ENCODE data around the gene BAG3. TPM values are rescaled to one million over a fixed set of nuclear protein-coding genes. Genes with fewer than 3 reads are reported as not detected.

Gene BAG3
- total and polyA plus RNA-seq, 2 of the 8 experiments (the other 6 are each of a cell fraction or from before 2014, with no cell fraction given) = 3.5 to 13.3 TPM

DNA sequence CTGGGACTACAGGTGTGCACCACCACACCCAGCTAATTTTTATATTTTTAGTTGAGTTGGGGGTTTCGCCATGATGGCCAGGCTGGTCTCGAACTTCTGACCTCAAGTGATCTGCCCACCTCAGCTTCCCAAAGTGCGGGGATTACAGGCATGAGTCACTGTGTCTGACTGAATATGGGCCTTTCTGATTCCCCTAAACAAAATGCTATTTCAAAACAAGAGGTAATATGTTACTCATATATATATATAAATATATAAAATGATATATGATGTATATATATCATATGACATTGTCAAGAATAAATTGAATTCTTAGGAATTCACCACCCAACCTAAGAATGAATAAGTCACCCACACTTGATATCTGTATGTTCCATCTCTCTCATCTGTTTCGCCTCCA lies 41.7 kb upstream of the BAG3 start (continued):
- TF ChIP-seq, protein P1, sequence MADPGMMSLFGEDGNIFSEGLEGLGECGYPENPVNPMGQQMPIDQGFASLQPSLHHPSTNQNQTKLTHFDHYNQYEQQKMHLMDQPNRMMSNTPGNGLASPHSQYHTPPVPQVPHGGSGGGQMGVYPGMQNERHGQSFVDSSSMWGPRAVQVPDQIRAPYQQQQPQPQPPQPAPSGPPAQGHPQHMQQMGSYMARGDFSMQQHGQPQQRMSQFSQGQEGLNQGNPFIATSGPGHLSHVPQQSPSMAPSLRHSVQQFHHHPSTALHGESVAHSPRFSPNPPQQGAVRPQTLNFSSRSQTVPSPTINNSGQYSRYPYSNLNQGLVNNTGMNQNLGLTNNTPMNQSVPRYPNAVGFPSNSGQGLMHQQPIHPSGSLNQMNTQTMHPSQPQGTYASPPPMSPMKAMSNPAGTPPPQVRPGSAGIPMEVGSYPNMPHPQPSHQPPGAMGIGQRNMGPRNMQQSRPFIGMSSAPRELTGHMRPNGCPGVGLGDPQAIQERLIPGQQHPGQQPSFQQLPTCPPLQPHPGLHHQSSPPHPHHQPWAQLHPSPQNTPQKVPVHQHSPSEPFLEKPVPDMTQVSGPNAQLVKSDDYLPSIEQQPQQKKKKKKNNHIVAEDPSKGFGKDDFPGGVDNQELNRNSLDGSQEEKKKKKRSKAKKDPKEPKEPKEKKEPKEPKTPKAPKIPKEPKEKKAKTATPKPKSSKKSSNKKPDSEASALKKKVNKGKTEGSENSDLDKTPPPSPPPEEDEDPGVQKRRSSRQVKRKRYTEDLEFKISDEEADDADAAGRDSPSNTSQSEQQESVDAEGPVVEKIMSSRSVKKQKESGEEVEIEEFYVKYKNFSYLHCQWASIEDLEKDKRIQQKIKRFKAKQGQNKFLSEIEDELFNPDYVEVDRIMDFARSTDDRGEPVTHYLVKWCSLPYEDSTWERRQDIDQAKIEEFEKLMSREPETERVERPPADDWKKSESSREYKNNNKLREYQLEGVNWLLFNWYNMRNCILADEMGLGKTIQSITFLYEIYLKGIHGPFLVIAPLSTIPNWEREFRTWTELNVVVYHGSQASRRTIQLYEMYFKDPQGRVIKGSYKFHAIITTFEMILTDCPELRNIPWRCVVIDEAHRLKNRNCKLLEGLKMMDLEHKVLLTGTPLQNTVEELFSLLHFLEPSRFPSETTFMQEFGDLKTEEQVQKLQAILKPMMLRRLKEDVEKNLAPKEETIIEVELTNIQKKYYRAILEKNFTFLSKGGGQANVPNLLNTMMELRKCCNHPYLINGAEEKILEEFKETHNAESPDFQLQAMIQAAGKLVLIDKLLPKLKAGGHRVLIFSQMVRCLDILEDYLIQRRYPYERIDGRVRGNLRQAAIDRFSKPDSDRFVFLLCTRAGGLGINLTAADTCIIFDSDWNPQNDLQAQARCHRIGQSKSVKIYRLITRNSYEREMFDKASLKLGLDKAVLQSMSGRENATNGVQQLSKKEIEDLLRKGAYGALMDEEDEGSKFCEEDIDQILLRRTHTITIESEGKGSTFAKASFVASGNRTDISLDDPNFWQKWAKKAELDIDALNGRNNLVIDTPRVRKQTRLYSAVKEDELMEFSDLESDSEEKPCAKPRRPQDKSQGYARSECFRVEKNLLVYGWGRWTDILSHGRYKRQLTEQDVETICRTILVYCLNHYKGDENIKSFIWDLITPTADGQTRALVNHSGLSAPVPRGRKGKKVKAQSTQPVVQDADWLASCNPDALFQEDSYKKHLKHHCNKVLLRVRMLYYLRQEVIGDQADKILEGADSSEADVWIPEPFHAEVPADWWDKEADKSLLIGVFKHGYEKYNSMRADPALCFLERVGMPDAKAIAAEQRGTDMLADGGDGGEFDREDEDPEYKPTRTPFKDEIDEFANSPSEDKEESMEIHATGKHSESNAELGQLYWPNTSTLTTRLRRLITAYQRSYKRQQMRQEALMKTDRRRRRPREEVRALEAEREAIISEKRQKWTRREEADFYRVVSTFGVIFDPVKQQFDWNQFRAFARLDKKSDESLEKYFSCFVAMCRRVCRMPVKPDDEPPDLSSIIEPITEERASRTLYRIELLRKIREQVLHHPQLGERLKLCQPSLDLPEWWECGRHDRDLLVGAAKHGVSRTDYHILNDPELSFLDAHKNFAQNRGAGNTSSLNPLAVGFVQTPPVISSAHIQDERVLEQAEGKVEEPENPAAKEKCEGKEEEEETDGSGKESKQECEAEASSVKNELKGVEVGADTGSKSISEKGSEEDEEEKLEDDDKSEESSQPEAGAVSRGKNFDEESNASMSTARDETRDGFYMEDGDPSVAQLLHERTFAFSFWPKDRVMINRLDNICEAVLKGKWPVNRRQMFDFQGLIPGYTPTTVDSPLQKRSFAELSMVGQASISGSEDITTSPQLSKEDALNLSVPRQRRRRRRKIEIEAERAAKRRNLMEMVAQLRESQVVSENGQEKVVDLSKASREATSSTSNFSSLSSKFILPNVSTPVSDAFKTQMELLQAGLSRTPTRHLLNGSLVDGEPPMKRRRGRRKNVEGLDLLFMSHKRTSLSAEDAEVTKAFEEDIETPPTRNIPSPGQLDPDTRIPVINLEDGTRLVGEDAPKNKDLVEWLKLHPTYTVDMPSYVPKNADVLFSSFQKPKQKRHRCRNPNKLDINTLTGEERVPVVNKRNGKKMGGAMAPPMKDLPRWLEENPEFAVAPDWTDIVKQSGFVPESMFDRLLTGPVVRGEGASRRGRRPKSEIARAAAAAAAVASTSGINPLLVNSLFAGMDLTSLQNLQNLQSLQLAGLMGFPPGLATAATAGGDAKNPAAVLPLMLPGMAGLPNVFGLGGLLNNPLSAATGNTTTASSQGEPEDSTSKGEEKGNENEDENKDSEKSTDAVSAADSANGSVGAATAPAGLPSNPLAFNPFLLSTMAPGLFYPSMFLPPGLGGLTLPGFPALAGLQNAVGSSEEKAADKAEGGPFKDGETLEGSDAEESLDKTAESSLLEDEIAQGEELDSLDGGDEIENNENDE (IDR thresholded peaks at IDR 0.05; ENCODE audit: insufficient replicate concordance, low read length) = no peak

Measured in H1 (cell line).